VCaP (cell line): Measurements from ENCODE around the gene S1PR1.

Experiments
- H3K27ac ChIP-seq: fragments of 450-650 bp; 2 replicates; pipeline ENCODE4 v1.5.1; 2017
- CTCF ChIP-seq: fragments of 450-650 bp; conservative IDR thresholded peaks from 2 replicates; pipeline ENCODE4 v1.5.1; 2017; ENCODE audit warnings: mild to moderate bottlenecking, moderate library complexity

S1PR1 gene

DNA sequence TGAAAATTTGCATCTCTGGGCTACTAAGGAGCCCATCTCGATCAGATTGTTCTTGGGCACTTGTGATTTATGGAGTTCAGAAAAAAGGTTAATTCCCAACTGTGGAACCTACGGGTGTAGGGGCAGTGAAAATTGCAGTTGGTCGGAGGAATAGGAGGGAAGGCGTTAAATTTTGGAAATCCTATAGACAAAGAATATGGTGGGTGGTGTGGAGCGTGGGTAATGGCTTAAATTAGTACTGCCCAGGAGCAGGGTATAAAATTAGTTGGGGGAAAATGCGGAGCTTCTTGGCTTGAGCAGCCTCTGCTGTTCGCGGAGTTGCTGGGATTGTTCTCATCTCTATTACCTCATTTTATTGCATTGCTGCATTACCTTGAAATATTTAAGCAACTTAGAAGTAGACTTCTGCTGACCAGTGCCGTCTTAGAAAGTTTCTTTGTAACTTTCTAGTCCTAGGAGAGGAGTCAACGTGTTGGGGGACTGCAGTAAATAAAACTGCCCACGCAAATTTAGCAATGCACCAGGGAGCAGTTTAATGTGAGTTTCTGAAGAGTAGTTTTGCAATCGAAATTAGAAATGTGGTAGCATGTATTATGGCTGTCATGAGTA is 514 bp downstream of the S1PR1 start:
- no peak overlapping the region for H3K27ac ChIP-seq
- TF ChIP-seq CTCF = no peak

- no peak overlapping the region for H3K27ac ChIP-seq
- no peak for TF ChIP-seq CTCF
Observed at GRCh38 chr1:101238031-101238628, 1.3 kb downstream of the S1PR1 start.

DNA sequence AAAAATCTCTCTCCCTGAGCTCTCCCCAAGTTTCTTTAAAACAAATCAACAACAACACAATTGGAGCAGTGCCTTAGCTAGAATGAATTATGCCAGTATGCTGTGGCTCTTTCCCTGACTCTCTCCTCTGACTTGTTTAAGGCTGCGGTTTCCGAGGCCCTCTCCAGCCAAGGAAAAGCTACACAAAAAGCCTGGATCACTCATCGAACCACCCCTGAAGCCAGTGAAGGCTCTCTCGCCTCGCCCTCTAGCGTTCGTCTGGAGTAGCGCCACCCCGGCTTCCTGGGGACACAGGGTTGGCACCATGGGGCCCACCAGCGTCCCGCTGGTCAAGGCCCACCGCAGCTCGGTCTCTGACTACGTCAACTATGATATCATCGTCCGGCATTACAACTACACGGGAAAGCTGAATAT is 1.9 kb downstream of the S1PR1 start:
- H3K27ac ChIP-seq = no peak overlapping the region
- peak; percentile 91 for TF ChIP-seq CTCF

GRCh38 chr1:101239095-101240040 is 2.5 kb downstream of the S1PR1 start:
- no peak overlapping the region for H3K27ac ChIP-seq
- peak; percentile 52 for TF ChIP-seq CTCF

DNA sequence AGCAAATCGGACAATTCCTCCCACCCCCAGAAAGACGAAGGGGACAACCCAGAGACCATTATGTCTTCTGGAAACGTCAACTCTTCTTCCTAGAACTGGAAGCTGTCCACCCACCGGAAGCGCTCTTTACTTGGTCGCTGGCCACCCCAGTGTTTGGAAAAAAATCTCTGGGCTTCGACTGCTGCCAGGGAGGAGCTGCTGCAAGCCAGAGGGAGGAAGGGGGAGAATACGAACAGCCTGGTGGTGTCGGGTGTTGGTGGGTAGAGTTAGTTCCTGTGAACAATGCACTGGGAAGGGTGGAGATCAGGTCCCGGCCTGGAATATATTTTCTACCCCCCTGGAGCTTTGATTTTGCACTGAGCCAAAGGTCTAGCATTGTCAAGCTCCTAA is 3.2 kb downstream of the S1PR1 start:
- H3K27ac ChIP-seq = no peak overlapping the region
- TF ChIP-seq CTCF = no peak

- no peak overlapping the region for H3K27ac ChIP-seq
- no peak for TF ChIP-seq CTCF
Observed at GRCh38 chr1:101241485-101242225, 4.8 kb downstream of the S1PR1 start.
